GM21825 (cell line): Measurements from ENCODE around the gene WWOX.

Experiments used
- ATAC-seq: cut with Tn5 transposase; IDR thresholded peaks from one replicate; pipeline ENCODE4 v1.9.1; 2021; ENCODE audit warnings: mild to moderate bottlenecking, moderate library complexity; ENCODE audit not compliant: unreplicated experiment

The WWOX gene

GRCh38 chr16:79097771-79098170 is 998.3 kb downstream of the WWOX start:
- ATAC-seq, result no peak

DNA sequence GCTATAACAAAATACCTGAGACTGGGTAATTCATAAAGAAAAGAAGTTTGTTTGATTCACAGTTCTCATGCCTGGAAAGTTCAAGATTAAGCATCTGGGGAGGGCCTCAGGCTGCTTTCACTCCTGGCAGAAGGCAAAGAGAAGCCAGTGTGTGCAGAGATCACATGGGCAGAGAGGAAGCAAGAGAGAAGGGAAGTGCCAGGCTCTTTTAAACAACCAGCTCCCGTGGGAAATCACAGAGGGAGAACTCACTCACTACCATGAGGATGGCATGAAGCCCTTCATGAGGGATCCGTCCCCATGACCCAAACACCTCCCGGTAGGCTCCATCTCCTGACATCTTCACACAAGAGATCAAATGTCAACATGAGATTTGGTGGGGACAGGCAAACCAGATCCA is 999.5 kb downstream of the WWOX start:
- no peak for ATAC-seq

GRCh38 chr16:79099716-79100115 is 1000.3 kb downstream of the WWOX start:
- ATAC-seq, result no peak

DNA sequence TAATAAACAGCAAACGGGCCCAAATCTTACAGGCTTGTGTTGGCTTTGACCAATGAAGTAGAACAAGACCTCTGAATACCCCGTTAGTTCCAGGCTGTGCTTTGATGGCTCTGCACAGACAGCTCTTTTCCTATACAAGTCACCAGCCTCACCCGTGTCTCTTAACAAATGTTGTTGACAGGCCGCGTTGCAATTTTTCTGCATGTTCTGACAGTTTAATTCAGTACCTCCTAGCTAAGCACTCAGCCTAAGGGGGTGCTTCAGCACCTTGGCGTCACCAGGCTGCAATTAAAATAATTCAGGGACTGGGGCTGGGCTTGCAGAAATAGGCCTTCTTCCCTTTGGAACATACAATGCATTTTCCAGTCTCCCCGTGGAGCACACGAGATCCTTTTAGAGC is 1001.0 kb downstream of the WWOX start:
- no peak for ATAC-seq

GRCh38 chr16:79101491-79101890 is 1002.0 kb downstream of the WWOX start:
- no peak for ATAC-seq

GRCh38 chr16:79104567-79104966 is 1005.1 kb downstream of the WWOX start:
- ATAC-seq, result no peak

DNA sequence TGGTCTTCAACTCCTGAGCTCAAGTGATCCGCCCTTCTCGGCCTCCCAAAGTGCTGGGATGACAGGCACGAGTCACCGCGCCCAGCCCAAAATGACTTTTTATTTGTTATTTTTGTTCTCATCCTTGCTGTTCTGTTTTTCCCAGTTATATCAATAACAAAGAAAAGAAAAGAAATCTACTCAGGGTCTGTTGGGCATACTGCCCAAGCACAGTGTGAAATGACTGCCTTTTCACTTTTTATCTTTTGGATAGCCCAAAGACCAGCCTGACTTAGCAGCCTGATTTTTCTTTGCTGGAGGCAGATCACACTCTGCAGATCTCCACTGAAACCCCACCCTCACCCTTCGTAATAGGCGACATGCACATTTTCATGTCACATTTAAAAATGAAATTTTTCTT is 1007.8 kb downstream of the WWOX start:
- ATAC-seq, result no peak

DNA sequence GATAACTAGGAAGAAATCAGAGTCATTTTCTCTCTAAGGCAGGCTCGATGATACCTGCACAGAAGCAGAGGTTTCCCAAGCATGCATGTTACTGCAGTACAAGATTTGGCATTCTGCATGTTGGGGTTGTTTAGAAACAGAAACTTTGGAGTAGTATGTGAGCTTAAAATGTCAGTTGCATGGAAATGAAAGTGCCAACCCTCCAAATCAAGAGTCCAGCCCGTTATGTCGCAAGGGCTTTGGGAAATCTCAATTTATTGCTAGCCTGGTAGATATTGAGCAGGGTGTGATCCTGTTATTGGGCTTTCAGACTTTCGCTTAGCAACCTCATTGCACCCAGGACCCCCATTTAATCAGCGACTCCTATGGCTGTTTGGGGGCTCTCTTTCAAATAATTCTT is 1010.3 kb downstream of the WWOX start:
- no peak for ATAC-seq

GRCh38 chr16:79110242-79110641 is 1010.8 kb downstream of the WWOX start:
- ATAC-seq, result no peak

GRCh38 chr16:79110953-79111352 is 1011.5 kb downstream of the WWOX start:
- no peak for ATAC-seq

DNA sequence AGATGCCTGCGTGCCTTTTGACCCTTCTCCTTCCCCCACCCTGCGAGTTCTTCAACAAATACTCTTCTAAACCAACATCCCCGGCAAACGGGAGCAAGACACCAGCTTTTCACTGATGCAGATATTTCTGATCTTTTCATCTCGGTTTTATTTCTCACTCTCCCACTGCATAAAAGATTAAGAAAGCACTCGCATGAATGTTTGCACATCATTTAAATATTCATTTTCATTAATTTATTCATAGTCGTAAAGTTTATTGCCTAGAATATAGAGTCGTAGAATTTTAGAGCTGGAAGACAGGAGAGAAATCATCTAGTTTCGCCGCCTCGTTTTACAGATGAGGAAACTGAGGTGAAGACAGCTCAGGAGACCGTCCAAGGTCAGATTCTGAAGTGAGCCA is 1013.0 kb downstream of the WWOX start:
- ATAC-seq, result no peak

DNA sequence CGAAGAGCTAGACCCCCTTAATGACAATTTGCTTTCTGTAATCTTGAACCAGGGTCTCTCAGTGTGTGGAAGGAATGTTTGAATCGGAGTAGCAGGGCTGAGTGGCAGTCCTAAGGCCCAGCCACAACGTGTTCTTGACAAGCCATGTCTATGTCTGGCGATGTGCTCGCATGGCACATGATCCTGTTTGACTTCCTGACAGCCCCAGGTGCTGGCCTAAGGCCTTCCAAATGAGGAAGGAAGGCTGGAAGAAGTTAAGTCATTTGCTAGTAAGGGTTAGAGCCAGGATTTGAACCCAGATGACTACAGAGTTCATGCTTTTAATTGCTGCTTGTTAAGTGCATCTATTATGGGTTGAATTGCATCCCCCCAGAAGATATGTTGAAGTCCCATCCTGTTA is 1014.4 kb downstream of the WWOX start:
- ATAC-seq, result no peak

DNA sequence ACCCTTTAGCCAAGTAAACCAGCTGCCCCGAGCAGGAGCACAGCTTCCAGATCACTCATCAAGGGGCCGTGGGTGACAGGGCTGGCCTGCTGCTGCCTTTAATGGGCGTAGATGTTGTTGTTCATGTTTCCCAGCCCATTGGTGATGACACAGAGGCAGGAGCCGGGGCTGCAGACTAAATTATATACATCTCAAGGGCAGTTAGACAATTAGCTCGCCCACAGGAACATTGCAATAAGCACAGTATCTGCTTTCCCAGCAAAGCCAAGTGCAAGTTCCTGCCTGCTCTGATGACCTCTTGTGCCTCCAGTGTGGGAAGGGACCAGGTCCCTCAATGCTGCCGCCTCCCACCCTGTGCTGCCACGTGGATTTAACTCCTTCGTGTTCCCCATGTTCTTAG is 1015.3 kb downstream of the WWOX start:
- no peak for ATAC-seq

DNA sequence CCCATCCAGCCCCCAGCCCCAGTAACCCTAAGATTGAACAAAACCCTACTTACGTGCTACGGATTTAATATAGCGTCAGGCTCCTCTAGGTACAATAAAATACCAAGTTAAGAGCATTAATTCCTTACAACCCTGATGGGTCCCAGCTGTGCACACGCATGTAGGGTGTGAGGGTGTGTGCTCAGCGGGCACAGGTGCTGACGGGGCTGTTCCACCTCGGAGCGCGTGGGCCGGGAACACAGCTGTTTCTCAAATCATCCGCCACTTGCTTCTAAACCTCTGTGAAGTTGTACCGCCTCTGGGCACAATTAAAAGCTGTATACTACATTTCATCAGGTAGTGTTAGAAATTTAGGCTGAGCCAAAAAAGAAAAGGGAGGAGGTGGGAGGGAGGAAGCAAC is 1022.5 kb downstream of the WWOX start:
- ATAC-seq, result no peak

DNA sequence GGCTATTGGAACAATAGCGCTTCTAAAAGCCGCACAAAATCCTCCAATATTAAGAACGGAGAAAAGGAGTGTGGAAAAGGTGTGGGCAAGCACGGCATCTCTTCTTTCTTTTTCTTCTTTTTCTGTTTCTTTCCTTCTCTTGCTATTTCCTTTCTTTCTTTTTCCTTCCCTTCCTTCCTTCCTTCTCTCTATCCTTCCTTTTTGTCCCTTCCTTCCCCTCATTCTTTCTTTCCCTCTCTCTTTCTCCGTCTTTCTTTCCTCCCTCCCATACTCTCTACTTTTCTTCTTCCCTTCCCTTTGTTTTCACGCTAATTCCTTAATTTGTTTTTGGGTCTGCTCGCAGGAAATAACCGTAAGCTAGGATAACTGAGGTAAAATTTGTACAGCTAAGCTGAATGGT is 1022.9 kb downstream of the WWOX start:
- ATAC-seq, result no peak

GRCh38 chr16:79124016-79124756 is 1024.7 kb downstream of the WWOX start:
- no peak for ATAC-seq

- no peak for ATAC-seq
These were observed 1028.3 kb downstream of the WWOX start for GRCh38 chr16:79127766-79128165.

DNA sequence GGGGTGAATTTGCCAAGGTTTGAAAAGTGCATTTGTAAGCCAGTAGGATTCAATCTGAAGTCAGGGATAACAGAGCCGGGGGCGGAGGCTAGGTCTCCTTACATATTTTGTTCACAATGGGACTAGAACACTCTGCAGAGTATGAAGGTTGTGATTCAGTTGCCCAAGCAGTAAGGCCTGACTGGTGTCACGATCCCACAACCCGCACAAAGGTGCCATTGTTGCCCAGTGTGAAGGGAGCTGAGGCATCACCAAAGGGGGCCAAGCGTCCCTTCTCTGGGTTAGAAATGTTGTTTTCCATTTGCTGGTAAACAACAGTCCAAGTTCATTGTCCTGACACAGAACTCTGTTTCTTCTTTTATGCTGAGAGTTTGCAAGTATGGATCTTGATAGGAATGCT is 1029.3 kb downstream of the WWOX start:
- no peak for ATAC-seq

DNA sequence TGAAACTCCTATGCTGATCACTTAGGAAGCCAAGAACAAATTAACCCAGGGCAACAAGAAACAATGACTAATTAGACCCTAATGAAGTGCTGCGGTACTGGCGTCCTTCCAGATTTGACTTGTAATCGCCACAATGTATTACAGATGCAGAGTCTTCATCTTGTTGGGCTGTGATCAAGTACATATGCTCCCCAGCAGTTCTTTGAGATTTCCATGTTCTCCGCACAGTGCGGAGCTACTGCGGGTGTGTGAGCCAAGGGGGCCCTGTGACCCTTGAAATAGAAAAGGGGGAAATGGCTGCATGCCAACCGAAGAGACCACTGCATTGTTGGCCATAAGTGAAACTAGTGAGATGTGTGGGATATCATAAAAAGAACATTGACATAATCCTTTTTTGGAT is 1031.2 kb downstream of the WWOX start:
- ATAC-seq, result no peak

DNA sequence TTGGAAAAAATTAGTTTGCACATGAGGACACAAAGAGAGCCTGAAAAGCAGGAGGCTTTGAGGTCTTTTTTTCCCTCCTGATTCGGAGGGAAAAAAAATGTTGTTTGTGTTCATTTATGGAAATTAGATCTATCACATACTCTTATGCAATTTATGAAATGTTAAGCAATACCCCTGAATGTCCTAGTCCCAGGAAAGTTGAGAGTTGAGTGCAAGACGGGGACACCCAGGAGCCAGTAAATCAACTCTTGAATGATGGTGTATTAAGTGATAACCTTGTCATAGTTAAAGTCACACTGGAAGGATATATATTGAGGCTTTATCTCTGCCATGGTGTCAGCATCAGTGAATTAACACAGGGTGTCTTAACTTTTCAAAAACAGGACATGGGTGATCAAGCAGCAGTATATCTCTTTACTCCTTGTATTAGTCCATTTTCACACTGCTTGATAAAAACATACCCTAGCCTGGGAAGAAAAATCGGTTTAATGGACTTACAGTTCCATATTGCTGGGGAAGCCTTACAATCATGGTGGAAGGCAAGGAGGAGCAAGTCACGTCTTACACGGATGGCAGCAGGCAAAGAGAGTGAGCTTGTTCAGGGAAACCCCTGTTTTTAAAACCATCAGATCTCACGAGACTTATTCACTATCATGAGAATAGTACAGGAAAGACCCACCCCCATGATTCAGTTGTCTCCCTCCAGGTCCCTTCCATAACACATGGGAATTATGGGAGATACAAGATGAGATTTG is 1032.0 kb downstream of the WWOX start:
- ATAC-seq, result no peak

- ATAC-seq, result no peak
These were observed 1033.2 kb downstream of the WWOX start for GRCh38 chr16:79132701-79133100.

- ATAC-seq, result no peak
These were observed 1034.8 kb downstream of the WWOX start for GRCh38 chr16:79134300-79134699.

GRCh38 chr16:79136955-79137354 is 1037.5 kb downstream of the WWOX start:
- ATAC-seq, result no peak
